HG03039 (cell line): ENCODE results near the gene PDCD4.
A peak's percentile ranks its signal among the peaks of the same experiment; 100 is the strongest.

Experiments used
- ATAC-seq: cut with Tn5 transposase; IDR thresholded peaks from one replicate; pipeline ENCODE4 v1.9.1; 2021; ENCODE audit warnings: mild to moderate bottlenecking, moderate library complexity; ENCODE audit not compliant: unreplicated experiment

PDCD4 gene

DNA sequence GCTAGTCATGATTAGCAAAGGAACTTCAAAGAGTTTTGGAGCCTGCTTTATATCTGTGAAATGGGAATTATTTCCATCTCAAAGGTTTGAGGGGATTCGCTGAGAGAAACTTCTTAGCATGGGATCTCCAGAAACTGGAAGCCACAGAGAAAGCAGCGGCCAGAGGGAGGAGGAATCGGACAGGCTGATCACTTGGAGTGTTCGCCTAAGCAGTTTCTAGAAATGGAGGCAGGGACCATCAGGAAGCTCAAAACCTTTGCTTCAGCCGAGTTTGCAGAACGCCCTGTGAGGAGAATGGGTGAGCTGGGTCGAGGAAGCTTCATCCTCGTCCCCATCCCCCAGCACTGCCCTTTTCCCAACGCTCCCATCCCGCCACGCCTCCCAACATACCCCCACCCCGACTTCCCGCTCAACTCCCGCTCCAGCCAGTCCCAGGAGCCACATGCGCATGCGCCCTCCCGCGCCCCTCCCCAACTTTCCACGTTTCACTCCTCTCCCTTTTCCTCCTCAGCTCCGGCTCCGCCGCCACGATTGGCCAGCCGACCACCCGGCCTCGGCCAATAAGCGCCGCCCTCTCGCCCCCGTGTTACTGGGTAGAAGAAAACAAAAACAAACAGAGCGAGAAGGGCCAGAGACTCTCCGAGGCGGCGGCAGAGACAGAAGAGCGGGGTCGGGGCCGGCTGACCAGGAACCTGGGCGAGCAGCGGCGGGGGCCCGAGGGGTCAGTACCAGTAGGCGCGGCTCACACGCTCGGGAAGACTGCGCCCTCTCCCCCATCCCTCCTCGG, at the start of gene PDCD4:
Gene PDCD4, plus strand, starts transcription at position 631 of the 787 bp plus-strand sequence. CDS start 4,100 bp downstream, outside the sequence.
- peak; percentile 68 for ATAC-seq

DNA sequence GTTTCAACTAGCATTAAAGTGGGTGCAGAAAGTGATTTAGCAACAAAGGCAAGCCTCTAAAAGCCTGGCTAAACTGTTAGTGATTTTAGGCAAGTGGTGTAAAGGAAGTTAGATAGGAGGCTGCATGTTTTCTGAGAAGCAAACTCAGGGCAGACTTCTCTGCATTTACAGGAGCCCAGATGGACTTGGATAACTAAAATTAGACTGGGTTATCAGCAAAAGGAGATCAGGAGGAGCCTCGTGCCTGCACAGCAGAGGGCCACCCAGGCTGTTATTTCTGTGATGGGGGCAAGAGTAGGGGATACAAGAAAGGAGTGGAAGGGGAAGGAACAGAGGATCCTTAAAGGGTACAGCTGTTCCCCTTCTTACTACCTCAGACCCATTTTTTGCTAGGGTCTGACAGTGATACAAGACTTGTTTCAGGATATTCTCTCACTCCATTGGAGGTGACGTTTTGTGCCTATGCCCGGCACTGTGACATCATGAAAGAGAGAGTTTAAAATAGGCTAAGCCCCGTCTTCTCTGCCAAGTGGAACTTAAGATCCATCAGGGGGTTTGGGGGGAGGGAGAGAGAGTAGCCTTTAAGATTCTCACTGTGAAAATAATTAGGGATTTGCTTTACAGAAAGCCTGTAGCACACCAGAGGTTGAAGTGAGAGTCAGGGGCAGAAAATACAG, 49.6 kb upstream of the PDCD4 start:
- no peak for ATAC-seq

DNA sequence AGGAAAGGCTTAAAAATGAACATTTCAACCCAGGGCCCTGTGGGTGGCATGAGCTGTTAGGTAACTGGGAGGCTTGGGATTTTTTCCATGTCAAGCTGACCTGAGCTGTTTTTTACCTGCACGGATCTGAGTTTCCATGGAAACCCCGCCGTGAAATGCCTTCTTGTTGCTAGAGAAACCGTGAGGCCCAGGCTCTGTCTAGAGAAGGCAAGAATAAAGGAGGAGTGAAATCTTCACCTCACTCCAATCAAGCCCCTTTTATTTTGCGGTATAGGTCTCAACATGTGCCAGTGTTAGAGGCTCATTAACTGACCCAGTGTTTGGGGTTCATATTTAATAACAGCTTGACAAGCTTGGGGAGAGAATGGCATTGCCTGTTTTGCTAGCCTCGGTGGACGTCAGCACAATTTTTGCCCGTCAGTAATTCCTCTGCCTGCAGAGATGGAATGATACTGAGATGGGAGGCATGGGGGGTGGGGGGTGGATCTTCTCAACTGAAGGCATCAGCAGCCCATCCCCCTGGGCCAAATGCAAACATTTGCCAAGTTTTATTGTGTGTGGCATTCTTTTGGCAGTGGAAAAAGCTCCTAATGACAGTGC, 48.9 kb upstream of the PDCD4 start:
- no peak for ATAC-seq

DNA sequence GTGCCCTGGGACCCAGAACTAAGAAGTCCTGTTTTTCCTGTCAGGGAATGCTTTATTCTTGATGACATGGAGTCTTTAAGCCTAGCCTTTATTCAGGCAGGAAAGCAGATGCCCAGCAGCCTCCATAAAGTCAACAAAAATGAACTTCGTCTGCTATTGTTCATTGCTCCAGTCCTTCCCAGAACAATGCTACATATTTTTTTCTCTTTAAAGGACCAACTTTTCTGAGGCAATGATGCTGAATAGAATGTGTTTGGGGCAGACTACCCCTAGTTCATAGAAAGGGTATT, 47.6 kb upstream of the PDCD4 start:
- ATAC-seq = no peak

DNA sequence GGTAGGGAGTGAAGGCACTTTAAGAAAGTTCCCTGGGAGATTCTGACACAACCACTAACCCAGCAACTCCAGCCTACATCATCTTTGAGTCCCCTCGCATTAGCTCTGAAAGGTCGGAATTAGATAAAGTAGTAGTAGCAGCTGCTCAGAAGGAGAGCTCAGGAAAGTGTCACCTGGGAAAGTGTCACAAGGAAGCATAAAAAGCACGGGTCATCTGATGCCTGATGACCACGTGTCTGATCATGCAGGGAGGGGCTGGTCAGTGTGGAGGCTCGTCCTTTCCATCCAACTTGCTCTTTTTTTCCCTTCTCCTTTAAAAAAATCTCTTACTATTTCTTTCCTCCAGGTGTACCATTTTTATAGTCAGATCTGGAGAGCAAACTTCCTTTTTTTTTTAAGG, 47.1 kb upstream of the PDCD4 start:
- ATAC-seq = no peak

DNA sequence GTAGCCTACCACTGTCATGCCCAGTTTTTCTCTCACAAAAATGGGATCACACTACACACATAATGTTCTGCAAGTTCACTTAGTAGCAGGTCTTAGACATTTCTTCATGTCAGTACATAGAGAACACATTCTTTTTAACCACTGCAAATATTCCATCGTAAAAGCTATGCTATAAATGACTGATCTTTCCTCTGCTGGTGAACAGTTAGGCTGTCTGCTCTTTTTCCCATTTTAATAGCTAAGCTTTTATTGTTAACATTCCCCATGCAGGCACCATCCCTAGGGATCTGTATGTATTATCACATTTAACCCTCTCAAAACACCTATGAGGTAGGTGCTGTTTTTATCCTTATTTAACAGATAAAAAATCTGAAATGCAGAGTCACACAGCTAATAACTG, 46.2 kb upstream of the PDCD4 start:
- ATAC-seq = no peak

DNA sequence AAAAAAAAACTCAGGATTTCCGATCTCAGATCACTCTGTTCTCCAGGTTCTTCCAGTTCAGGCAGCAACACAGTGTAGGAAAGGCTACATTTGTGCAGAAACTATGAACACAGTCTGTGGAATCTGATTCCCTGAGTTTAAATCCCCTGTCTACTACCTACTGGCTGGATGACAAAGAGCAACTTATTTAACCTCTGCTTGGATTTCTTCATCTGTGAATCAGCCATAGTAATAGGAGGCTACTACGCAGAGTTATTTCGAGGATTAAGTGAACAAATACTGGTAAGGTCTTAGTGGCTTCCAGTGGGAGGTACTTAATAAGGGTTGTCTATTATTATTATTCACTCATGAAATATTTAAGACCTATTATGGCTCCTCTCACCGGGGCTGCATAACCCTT, 44.3 kb upstream of the PDCD4 start:
- no peak for ATAC-seq

DNA sequence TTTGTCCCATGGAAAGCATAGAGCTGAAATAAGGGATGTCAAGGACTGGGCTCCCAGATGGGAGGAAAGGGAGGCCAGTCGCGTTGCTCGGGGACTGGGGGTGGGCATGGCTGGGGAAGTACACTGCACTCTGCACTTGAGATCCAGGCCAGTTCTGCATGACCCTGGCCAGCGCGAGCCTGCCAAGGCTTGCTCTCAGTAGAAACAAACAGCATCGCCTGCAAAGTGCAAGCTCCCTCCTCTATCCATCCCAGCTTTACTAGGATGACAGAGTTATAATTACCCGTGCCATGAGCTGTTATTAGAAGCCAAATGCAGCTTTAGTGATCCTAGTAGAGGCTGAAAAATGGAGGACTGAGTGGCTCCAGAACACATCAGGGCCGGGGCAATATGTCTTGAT, 43.9 kb upstream of the PDCD4 start:
- ATAC-seq = no peak

DNA sequence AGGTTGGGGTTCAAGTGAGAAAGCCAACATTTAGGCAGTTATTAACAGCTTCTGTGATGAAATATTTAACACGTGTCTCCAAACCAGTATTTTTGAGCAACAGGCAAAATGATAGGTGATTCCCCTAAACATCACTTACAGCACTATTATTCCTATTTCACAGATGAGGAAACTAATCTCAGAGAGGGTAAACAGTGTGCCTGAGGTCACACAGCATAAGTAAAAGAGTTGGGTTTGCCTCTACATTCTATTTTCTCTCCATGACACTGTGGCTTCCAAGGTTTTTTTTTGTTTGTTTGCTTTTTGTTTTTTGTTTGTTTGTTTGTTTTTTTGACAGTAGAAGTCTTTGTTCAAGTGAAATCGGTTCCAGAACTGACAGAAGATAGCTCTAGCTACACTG, 43.2 kb upstream of the PDCD4 start:
- ATAC-seq = no peak

DNA sequence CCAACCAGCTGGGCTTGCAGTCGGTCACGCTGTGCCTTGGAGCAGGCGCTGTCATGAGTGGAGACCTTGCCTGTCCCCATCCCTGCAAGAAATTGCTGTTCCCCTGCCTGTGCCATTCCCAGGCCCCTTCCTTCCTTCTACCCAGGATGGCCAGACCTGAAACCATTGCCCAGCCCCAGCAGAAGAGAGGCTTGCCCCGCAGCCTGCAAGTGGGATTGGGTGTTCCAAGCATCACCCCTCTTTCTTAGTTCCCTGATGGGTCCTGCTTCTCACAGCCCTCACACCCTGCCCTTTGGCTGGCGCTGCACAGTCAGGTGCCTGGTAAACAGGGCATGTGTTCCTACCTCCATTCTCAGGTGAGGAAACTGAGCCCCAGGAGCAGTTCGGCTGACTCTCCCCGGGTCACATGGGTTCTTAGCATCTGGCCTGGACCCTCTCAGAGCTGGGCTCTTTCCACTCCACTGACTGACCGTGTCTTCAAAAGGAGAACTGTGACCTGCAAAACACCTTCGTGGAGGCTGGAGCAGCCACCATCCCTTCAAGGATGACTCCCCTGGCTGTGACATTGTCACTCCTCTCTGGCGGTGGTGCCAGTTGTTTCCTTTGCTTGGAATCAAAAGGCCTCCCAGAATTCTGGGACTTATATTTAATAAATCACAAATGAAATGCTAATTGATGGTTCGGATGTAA, 41.9 kb upstream of the PDCD4 start:
- no peak for ATAC-seq

DNA sequence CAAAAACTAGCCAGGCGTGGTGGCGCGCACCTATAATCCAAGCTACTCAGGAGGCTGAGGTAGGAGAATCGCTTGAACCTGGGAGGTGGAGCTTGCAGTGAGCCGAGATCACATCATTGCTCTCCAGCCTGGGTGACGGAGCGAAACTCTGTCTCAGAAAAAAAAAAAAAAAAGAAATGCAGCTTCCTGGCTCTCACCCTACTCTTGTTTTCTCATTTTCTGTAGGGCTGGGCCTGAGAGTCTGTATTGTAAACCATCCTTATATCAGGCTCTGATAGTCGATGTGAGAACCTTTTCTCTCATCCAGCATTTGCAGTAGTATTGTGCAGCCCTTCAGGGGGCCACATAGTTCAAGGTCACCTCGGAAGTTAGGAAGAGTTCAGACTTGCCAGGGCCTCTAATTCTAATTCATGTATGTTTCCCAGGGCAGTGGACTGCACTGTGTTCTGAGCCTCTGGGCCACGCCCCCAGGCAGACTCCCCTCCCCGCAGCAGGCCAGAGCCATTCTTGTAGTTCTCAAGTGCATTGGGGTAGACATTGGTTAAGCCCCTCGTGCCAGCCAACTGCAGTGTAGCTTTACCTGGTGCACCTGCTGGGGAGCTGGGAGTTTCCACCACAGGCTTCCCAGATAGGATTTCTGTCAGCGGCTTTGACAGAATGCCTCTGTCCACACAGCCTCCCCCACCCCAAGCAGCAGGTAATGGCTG, 38.3 kb upstream of the PDCD4 start:
- no peak for ATAC-seq

DNA sequence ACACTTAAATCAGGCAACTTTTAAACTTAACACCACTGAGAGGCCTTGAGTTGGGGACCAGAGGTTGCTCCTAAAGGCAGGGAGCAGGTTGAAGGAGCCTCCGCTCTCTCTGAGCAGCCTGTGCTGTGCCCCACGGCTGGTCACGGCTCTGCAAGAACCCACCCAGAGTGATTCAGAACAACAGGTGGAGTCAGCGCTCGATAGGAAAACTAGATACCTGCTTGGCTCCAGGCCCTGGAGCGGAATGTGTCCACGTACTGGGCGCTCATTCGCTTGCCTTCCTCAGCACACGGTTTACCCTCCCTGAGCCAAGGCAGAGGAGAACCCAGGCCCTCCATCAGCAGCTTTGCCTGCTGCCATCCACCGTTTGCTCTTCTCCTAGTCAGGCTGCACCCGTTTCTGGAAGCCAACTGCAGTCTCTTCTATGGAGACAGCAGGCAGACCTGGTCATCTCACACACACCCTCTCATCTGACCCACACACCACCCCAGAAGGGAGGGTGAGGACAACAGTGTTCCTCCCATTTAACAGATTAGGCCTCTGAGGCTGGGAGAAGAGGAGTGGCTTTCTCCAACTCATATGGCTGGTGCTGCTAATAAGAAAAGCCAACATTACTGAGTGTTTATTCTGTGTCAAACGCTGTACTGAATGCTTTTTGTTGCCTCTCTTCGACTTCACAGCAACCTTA, 37.6 kb upstream of the PDCD4 start:
- ATAC-seq = no peak

DNA sequence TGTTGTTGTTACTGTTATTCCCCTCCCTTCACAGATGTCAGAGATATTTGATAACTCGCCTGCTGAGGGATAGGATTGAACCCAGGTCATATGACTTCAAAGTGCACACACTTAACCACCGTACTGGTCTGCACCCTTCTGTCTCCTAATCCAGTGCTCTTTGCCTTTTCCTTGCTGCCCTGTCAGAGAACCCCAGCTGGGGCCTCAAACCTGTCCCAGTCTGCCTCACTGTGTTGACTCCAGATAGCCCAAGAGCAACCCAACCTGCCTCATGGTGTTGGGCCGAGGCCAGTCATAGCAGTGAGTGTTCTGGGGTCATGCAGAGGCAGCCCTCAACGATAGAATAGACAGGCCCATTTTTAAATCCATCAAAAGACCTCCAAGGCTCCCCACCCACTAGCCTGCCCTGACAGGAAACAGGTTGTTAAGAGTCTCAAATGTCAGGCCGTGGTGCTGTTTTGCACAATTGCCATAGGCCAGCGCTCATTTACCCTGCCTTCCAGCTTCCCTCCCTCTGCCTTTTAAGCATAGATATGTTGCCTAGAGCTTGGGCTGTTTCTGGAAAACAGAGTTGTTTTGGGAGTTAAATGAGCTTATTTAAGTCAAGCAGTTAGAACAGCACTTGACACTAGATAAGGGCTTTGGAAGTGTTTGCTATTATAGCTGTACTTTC, 37.0 kb upstream of the PDCD4 start:
- ATAC-seq = no peak

DNA sequence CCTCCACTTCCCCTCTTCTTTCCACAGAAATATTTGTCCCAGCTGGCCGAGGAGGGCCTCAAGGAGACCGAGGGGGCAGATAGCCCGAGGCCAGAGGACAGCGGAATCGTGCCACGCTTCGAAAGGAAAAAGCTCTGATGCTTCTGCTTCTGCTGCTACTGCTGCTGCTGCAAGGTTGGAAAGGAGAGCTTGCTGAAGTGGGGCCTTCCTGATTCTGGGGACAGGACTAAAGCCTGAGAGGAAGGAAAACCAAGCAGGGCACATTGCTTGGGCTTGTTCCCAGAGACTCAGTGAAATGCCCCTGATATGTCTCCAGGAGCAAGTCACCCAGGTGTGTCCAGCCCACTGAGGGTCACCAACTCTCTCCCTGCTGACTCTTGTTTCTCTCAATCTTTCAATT, 35.9 kb upstream of the PDCD4 start:
- ATAC-seq = no peak

DNA sequence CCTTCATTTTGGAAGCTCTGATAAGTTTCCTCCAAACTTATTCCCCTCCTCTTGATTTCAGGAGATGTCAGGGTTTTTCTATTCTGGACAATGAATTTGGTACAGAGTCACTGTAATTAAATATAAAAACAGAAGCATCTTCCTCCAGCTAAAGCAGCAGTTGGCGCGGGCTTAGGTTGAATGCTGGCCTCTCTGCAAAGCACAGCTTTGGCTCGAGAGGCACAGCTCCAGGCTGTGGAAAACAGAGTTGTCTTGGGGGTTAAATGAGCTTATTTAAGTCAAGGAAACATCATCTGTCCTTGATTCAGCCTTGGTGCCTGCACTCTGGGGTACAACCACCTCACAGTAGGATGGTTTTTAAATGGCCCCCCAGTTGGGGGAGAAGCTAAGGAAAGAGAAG, 35.0 kb upstream of the PDCD4 start:
- ATAC-seq = no peak

DNA sequence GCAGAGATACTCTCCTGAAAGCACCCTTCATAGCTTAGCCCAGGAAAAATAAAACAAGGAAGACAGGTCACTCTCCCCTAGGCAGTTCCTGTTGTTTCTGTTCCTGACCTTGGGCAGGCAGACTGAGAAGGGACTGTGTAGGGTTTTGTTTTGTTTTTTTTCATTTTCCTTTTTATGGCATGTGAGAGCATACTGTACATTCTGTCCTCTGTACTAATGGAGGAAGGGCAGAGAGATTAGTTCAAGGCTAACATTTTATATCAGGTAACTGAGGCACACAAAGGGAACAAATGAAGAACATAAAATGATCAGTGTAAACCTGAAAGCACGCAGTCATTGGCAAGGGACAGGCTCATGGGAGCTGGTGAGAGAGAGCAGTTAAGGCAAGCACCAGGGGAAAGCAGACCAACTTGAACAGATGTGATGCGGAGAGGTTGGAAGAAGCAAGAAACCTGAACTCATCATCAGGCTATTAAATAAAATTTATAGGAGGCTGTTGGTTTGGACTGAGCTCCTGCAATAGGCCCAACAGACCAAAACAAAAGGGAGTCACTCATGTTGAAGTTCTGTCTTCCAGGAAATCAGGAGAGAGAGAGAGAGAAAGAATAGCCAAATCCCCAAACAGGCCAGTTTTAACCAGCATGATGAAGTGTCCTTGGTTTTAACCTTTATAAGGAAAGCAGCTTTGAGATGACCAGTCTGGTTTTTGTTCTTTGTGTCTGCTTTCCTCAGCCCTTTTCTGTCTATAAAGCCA, 34.1 kb upstream of the PDCD4 start:
- ATAC-seq = no peak

DNA sequence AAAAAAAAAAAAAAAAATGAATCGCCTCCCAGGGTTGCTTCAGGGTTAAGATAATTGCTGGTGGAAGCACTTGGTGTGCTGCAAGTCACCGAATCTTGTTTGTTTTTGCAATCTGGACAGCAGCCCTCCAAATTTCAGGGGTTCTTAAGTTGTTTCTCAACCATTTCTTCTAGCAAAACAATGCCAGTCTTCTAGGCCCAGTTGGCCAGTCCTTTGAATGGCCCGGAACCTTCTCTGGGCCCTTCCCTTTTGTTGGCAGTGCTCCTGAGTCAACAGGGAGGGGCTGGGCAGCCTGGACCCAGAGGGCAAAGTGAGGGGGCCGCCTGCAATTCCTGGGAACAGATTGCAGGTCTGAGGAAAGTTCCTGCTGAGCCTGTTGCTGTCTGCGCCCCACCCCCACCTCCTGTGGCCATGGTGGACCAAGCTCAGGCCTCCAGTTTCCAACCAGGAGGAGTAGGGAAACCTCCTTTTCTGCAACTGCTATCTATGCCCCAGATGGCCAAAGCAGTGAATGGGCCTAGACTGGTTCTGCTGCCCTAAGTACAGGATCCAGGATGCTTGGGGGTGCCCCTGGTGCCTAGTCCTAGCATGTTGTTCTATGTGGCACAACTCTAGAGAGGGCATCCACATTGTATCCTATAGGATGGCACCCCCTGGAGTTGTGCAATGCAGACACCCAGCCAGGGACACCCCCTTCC, 31.4 kb upstream of the PDCD4 start:
- ATAC-seq = no peak

DNA sequence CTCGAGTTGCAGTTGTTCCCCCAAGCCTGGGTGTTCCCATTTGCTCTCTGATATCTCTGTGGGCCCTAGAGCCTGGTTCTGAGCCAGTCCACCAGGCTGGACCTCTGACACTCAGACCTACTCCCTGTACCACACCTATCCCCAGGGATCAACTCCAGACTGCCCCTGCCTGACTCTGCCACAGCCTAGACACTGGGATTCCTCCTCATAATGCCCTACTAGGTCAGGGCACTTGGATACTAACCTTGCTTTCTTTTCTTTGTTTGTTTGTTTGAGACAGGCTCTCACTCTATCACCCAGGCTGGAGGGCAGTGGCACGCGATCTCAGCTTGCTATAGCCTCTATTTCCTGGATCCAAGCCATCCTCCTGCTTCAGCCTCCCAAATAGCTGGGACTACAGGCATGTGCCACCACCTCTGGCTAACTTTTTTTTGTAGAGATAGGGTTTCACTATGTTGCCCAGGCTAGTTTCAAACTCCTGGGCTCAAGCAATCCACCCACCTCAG, 30.8 kb upstream of the PDCD4 start:
- ATAC-seq = no peak
